SK-N-MC (cell line): ENCODE results near the gene CCT2.

Experiments
- DNase-seq: peaks from one replicate; pipeline ENCODE4 v3.0.0-alpha.2; 2011; ENCODE audit warnings: low read depth, low spot score
- H3K27ac ChIP-seq: fragments of 200-600 bp; sonication (generic); 2 replicates; pipeline ENCODE4 v1.5.1; 2016; ENCODE audit warnings: mixed run types
- H3K36me3 ChIP-seq: fragments of 200-600 bp; sonication (generic); 2 replicates; pipeline ENCODE4 v1.6.1; 2017; ENCODE audit warnings: antibody characterized with exemption, low read length, mixed read lengths; ENCODE audit not compliant: insufficient read depth
- H3K4me3 ChIP-seq: fragments of 200-600 bp; sonication (generic); 2 replicates; pipeline ENCODE4 v1.5.1; 2016
- H3K9ac ChIP-seq: fragments of 200-600 bp; sonication (generic); 2 replicates; pipeline ENCODE4 v1.8.0; 2017; ENCODE audit warnings: mixed run types, mixed read lengths; ENCODE audit not compliant: insufficient read length
- H3K9me3 ChIP-seq: fragments of 200-600 bp; sonication (generic); 2 replicates; pipeline ENCODE4 v1.6.1; 2017; ENCODE audit warnings: low read depth, mild to moderate bottlenecking, antibody characterized with exemption, low read length, moderate library complexity, mixed read lengths
- EZH2 ChIP-seq: fragments of 200-600 bp; sonication (generic); IDR thresholded peaks from one replicate; pipeline ENCODE4 v1.6.1; 2017; ENCODE audit warnings: antibody characterized with exemption
- FOXP2 ChIP-seq: optimal IDR thresholded peaks from 2 replicates; pipeline ENCODE3; 2011; ENCODE audit warnings: mild to moderate bottlenecking, moderate library complexity; ENCODE audit not compliant: insufficient read depth; ENCODE audit errors: extremely low read length, control extremely low read depth
- POLR2AphosphoS5 ChIP-seq: IDR thresholded peaks from 2 replicates; pipeline ENCODE4 v1.6.1; 2012; ENCODE audit warnings: mild to moderate bottlenecking, low read depth, low read length, borderline replicate concordance

CCT2 gene

DNA sequence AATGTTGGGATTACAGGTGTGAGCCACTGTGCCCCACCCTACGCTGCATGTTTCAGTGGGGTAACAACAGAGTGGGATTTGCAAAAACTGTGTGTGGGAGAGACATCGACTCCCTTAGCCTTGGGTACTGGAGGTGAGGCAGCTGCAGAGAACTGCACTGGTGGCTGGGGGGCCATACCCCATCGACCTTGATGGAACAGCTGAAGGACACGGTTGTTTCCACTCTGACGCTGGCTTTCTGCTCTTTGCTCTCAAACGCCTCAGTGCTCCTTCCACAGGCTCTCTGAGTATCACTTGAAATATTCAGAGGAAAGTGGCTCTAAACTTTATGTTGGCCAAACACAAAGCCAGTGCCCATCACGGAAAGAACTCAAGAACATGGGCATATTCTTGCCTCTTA, 56.3 kb downstream of the CCT2 start:
- H3K9me3 ChIP-seq: no peaks in the 10 kb centered on the region
- no peak overlapping the region for H3K4me3 ChIP-seq
- DNase-seq: no peak
- no peak for TF ChIP-seq EZH2
- TF ChIP-seq FOXP2: no peak
- no peak for TF ChIP-seq POLR2AphosphoS5
- no peak overlapping the region for H3K9ac ChIP-seq
- H3K27ac ChIP-seq: no peak overlapping the region
- no peaks in the 10 kb centered on the region for H3K36me3 ChIP-seq

DNA sequence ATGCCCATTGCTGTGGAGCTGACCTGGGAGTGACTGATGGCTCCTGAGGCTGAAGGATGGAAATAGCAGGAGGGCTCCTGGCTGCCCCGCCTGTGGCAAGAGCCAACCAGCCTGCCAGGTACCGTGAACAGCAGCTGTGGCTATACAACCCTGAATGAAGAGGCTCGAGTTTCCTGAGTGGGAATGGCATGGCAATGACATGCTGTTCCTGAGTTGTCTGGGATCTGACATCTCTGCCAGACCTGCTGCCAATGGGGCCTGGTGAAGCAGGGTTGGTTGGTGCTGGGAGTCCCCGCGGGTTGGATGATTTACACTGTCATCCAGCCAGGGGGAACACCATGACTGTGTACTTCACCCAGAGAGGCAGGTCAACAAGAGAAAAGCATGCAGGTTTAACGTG, 57.3 kb downstream of the CCT2 start:
- TF ChIP-seq POLR2AphosphoS5: no peak
- TF ChIP-seq FOXP2: no peak
- TF ChIP-seq EZH2: no peak
- Histone ChIP-seq H3K27ac (no peak overlapping the region), H3K36me3 (no peaks in the 10 kb centered on the region), H3K4me3 (no peak overlapping the region), H3K9ac (no peak overlapping the region), H3K9me3 (no peaks in the 10 kb centered on the region)
- no peak for DNase-seq

DNA sequence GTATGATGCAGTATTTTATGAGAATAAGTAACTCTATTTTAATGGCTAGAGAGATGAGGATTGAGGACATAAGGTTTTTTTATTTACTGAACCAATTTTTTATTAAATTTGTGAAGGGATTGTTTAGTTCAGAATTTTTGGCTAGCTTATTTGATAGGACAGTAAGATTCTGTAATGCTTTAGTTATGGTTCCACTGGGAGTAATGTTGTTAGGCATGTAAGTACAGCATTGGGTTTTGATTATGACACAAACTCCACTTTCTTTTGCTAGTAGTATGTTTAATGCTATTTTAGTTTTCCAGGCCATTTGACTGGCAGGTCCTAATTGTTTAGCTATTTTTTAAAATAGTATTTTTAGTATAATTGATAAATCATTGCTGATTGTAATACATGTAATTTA, 59.3 kb downstream of the CCT2 start:
- TF ChIP-seq FOXP2 (no peak), POLR2AphosphoS5 (no peak), EZH2 (no peak)
- Histone ChIP-seq H3K27ac (no peak overlapping the region), H3K36me3 (no peaks in the 10 kb centered on the region), H3K9ac (no peak overlapping the region), H3K4me3 (no peak overlapping the region), H3K9me3 (no peaks in the 10 kb centered on the region)
- DNase-seq: no peak

GRCh38 chr12:69645031-69645430, 59.8 kb downstream of the CCT2 start:
- no peak for DNase-seq
- TF ChIP-seq EZH2 (no peak), FOXP2 (no peak), POLR2AphosphoS5 (no peak)
- H3K9ac ChIP-seq: no peak overlapping the region
- H3K4me3 ChIP-seq: no peak overlapping the region
- no peak overlapping the region for H3K27ac ChIP-seq
- no peaks in the 10 kb centered on the region for H3K36me3 ChIP-seq
- no peaks in the 10 kb centered on the region for H3K9me3 ChIP-seq

GRCh38 chr12:69647178-69647577, 61.9 kb downstream of the CCT2 start:
- H3K27ac ChIP-seq: no peak overlapping the region
- no peaks in the 10 kb centered on the region for H3K9me3 ChIP-seq
- H3K9ac ChIP-seq: no peak overlapping the region
- no peak for DNase-seq
- TF ChIP-seq EZH2 (no peak), POLR2AphosphoS5 (no peak), FOXP2 (no peak)
- no peaks in the 10 kb centered on the region for H3K36me3 ChIP-seq
- no peak overlapping the region for H3K4me3 ChIP-seq

- H3K36me3 ChIP-seq: no peaks in the 10 kb centered on the region
- H3K27ac ChIP-seq: no peak overlapping the region
- H3K9ac ChIP-seq: no peak overlapping the region
- DNase-seq: no peak
- TF ChIP-seq EZH2 (no peak), FOXP2 (no peak), POLR2AphosphoS5 (no peak)
- H3K9me3 ChIP-seq: no peaks in the 10 kb centered on the region
- H3K4me3 ChIP-seq: no peak overlapping the region
These were observed 63.2 kb downstream of the CCT2 start for GRCh38 chr12:69648476-69648875.

GRCh38 chr12:69649529-69649928, 64.3 kb downstream of the CCT2 start:
- TF ChIP-seq POLR2AphosphoS5 (no peak), EZH2 (no peak), FOXP2 (no peak)
- Histone ChIP-seq H3K4me3 (no peak overlapping the region), H3K36me3 (no peaks in the 10 kb centered on the region), H3K9me3 (no peaks in the 10 kb centered on the region), H3K9ac (no peak overlapping the region), H3K27ac (no peak overlapping the region)
- DNase-seq: no peak
